ENCODE results near the gene GDF7. TPM values are rescaled to one million over a fixed set of nuclear protein-coding genes. Genes with fewer than 3 reads are reported as not detected.
A peak's percentile ranks its signal among the peaks of the same experiment; 100 is the strongest.

GDF7 gene
- total RNA-seq, 3 donors from 2014 or later: 0.14 to 0.73 (median 0.14) TPM

DNA sequence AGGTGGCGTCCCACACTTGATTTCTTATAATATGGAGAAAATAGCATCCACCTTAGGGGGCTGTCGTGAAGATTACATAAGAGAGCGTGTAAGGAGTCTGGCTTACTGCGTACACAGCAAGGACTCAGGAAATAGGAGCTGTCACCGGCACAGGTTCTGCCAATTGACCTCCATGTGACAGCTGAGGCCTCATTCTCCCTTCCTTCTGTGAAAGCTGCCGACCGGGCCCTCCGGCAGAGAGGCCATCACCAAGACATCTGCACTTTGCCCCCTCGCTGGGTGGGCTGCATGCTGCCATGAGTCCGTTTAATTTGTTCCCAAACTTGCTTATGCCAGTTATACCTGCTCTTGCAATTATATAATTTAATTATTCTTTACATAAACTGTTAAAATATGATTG, 43.7 kb upstream of the GDF7 start:
- H3K4me1 ChIP-seq (ENCODE audit: low read depth): peaks cover 3% of the 10 kb centered on the region
- no peak overlapping the region for H3K4me3 ChIP-seq
- H3K9me3 ChIP-seq: no peaks in the 10 kb centered on the region
- intact Hi-C loops (cut with DNase I, micrococcal nuclease): no loop called here
- peak; percentile 45 for ATAC-seq
- no peaks in the 10 kb centered on the region for H3K36me3 ChIP-seq (ENCODE audit: low read depth)
- DNase-seq: peak in 1 of 3 donors; percentile 56
- no peak for TF ChIP-seq CTCF (IDR thresholded peaks at IDR 0.05)

DNA sequence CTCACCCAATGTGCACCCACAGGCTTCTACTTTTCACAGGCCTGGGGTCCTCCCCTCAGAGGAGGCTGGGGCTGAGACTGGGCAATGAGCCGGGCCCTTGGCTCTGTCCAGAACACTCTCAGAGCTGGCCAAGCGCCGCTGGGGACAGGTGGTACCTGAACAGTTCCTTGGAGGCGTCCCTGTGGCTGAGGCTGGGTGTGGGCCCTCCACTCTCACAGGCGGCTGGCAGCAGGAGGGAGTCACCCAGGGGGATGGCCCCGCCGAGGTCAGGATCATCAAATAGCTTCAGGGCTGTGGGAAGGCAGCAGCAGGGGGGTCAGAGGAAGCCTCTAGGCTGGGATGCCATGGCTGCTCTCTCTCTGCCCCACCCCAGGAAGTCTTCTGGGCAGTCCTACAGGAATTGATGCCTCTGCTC, 43.2 kb upstream of the GDF7 start:
- Histone ChIP-seq H3K4me1 (ENCODE audit: low read depth) (no peaks in the 10 kb centered on the region), H3K36me3 (ENCODE audit: low read depth) (no peaks in the 10 kb centered on the region), H3K9me3 (no peaks in the 10 kb centered on the region), H3K4me3 (no peak overlapping the region)
- DNase-seq (peak in 1 of 3 donors; percentile 55), ATAC-seq (peak; percentile 31)
- intact Hi-C loops (cut with DNase I, micrococcal nuclease): no loop called here
- TF ChIP-seq CTCF (IDR thresholded peaks at IDR 0.05): no peak

- intact Hi-C loops (cut with DNase I, micrococcal nuclease): no loop called here
These were observed 42.6 kb upstream of the GDF7 start for GRCh38 chr2:20624156-20624883.

DNA sequence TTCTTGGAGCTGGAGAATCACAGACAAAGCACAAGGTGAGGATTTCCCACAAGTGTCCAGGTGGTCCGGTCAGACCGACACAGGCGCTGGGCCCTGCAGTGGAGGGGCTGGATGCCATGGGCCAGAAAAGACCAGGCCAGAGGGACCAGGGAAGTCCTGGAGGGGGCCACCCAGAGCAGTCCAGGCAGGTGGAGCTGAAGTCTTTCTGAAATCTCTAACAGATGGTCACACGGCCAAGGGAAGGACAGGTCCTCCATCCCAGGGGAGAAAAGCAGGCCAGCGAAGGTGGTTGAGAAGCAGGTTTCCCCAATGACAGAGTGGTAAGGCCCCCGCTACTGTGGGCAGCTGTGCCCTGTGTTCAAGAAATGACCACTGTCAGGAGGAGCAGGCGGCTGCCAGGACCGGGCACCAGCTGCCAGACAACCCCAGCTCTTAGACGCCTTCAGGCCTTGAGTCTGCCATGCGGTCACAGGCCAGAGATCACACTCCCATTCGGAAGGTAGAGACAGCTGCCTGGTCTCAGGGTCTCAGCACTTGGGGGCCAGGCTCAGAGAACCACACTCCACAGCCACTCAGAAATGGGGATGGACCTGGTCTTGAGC, 42.0 kb upstream of the GDF7 start:
- Histone ChIP-seq H3K4me1 (ENCODE audit: low read depth) (no peaks in the 10 kb centered on the region), H3K36me3 (ENCODE audit: low read depth) (no peaks in the 10 kb centered on the region), H3K9me3 (no peaks in the 10 kb centered on the region), H3K4me3 (no peak overlapping the region)
- intact Hi-C loops (cut with DNase I, micrococcal nuclease): no loop called here
- ATAC-seq (no peak), DNase-seq (peak in 2 of 3 donors; percentile 12 to 29)
- TF ChIP-seq CTCF (IDR thresholded peaks at IDR 0.05): no peak

More at GRCh38 chr2:20624156-20624883, 42.6 kb upstream of the GDF7 start:
- Histone ChIP-seq H3K9me3 (no peaks in the 10 kb centered on the region), H3K4me1 (ENCODE audit: low read depth) (no peaks in the 10 kb centered on the region), H3K36me3 (ENCODE audit: low read depth) (no peaks in the 10 kb centered on the region), H3K4me3 (no peak overlapping the region)
- DNase-seq: peak in 1 of 3 donors; percentile 30
- no peak for TF ChIP-seq CTCF (IDR thresholded peaks at IDR 0.05)
- no peak for ATAC-seq

- Histone ChIP-seq H3K36me3 (ENCODE audit: low read depth) (no peaks in the 10 kb centered on the region), H3K9me3 (no peaks in the 10 kb centered on the region), H3K4me1 (ENCODE audit: low read depth) (no peaks in the 10 kb centered on the region), H3K4me3 (no peak overlapping the region)
- intact Hi-C loops (cut with DNase I, micrococcal nuclease): no loop called here
- DNase-seq: peak in 2 of 3 donors; percentile 24 to 34
- ATAC-seq: no peak
- TF ChIP-seq CTCF (IDR thresholded peaks at IDR 0.05): no peak
These were observed 41.2 kb upstream of the GDF7 start for GRCh38 chr2:20625491-20626391.
